NCI-H2081 treated with DMSO at 0.1 percent for 48 hours (cell line): Measurements from ENCODE around the gene ZNF326.
"Not testable (repeated sequence)": the region's sequence is repeated elsewhere in the genome, so short reads cannot be mapped to it uniquely, and the experiment has no call there.

Source experiments
- DNase-seq: peaks from one replicate; lab custom pipeline; 2025; lab: John Stamatoyannopoulos, UW

The ZNF326 gene

DNA sequence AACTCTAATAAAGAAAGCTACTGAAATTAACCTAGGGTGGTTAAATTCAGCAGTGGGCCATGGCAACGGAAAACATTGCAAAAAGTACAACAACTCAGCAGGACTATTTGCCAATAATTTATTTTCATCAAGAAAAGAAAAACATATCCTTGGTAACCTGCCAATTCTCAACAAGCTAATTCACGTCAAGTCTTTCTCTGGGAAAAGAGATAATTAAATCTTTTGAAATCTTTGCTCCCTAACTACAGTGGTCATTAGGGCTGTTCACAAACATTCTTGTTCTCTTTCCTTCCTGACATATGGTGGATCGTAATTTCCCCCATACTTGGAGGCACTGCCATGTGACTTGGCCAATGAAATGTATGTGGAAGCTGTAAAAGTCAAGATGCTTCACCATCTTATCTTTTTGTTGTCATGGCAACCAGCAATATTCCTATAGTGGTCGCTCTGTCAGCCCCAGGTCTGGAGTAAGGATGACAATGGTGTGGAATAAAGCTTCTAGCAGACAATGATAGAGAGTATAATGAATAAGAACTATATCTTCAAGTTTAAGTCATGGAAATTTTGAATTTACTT is 29.6 kb upstream of the ZNF326 start:
- no peak for DNase-seq

DNA sequence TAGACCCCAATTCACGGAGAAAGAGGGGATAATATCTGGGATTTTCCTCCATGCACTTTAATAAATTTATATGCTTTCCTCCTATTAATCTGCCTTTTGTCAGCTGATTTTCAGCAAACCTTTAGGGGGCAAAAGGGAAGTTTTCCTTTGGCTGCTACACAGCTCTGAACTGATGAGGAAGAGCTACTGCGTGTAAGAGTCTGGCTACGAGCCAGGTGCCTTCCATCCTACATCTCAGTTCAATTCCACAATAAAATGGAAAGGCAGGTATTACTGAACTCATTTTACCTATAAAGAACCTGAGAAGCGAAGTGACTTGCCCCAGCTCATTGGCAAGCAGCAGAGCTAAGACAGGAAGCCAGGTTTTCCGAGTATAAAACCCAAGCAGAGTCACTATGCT is 28.3 kb upstream of the ZNF326 start:
- DNase-seq = no peak

DNA sequence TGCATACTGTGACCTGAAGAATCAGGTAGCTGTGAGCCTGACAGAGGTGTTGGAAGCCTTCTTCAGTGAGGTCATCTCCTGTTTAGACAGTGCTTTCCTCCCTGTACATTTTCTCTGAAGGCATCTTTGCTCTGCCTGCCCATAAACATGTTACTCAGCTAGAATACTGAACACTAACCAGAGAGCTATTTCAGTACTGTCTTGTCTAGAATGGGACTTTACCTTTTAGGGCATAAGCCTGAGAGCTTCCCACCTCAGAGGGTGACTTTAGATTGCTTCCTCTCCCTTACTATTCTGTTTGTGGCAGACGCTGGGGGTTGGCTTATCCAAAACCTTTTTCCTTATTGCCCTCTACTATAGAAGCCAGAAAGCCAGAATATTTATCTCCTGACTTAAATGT is 23.3 kb upstream of the ZNF326 start:
- DNase-seq = no peak

DNA sequence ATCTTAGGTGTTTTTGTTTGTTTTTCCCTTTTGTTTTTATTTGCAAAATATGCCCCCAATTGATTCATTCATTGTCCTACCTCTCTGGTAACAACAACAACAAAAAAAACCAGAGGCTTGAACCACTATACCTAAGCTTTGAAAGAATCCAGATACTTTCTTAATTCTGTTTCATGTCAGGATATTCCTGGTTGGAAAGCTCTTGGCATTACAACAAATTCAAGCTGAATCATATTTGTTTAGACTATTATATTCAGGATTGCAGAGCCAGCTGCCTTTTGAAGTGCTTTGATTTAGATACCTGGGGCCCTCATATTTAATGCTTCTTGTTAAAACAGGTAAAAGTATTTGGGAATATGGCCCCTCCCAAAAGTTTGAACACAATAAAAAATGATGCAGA is 22.9 kb upstream of the ZNF326 start:
- DNase-seq = no peak

DNA sequence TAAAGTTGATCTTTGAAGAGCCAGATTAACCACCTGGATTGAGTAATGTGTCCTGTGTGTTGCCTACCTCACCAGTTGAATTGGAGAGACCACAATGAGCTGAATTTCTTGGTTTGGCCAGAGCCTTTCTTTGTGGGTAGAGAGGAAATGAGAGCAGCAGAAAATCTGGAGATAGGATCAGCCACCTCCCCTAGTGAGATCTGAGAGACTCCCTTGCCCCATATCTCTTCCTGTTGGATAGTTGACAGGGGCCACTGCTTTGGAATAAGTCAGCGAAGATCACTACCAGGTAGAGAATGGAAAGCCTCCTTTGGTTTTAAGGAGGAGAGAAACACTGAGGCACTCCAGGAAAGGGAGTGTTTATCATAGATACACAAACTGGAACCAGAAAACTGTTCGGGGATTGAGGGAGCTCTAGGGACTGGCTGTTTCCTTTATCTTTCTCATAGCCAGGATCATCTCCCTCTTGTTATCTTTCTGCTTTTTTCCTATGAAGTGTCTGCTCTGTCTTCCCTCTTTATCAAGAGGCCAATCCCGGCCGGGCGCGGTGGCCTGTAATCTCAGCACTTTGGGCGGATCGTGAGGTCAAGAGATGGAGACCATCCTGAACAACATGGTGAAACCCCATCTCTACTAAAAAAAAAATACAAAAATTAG is 21.3 kb upstream of the ZNF326 start:
- DNase-seq = no peak

DNA sequence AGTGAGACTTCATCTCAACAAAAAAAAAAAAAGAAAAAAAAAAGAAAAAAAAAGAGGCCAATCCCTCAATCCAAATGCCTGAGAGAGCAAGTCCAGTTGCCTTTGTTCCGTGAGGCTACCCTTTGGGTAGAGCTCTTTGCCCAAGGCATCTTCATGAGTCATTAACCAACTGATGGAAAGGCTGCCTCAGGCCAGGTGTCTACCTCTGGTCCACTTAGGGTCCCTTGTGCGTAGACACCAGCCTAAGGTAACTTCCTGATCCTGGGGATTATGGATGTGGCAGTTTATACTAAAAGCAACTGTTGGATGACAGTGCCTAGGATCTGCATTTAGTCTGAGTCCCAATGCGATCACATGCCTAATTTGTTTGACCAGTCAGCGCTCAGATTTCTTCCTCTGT is 20.7 kb upstream of the ZNF326 start:
- no peak for DNase-seq

DNA sequence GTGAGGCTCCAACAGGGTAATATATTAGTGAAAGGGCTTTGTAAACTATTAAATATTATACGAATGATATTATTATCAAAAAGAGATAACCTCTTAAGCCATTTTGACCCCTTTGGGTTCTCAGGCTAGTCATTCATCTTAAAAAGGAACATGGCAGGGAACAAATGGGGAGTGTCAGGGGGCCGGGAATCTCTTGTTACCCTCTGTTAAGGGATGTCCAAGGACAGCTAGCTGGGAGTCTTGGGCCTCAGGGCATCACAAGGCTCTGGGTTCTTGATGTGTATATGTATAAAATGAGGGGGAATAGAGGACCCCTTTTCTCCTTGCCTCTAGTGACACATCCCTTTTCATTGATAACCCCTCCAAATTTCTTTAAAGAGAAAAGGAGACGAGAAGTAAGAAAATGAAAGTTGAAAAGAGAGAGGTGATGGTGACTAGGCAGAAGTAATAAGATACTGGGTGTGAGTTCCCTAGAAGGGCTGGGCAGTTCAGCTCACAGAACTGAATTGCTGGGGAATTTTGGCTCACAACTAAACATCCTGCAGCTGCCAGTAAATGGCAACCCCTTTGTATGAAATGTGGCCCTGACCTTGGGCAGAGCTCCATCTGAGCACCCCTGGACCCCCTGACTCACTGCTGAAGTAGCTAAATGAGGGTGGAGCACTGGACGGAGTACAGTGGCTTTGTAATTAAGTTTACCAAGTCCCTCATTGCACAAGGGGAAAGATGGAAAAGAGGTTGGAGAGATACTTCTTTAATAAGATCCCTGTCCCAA is 20.0 kb upstream of the ZNF326 start:
- no peak for DNase-seq

DNA sequence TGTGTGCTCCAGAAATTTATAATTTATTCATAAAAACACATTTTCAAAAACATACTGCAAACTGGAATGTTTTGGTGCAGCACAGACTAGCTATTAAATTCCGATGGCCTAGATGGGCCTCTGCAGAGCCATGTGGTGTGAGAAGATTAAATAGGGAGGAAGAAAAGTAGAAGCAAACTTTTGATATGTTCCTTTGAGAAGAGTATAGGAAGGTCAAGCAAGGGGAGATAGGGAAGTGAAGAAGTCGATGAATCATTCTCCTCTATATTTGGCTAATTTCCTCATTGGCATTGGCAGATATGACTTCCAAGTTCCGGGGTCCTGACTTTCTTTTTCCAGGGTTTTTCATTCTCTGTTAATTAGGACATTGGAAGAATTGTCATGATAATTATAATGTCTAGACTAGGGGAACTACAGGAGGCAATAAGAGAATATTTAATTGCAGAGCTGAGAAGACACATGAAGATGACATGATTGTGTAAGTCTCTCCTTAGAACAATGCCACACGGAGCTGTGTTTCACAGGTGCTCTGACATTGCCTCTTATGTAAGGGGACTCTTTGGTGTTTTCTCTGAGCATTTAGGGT is 19.3 kb upstream of the ZNF326 start:
- DNase-seq = no peak

DNA sequence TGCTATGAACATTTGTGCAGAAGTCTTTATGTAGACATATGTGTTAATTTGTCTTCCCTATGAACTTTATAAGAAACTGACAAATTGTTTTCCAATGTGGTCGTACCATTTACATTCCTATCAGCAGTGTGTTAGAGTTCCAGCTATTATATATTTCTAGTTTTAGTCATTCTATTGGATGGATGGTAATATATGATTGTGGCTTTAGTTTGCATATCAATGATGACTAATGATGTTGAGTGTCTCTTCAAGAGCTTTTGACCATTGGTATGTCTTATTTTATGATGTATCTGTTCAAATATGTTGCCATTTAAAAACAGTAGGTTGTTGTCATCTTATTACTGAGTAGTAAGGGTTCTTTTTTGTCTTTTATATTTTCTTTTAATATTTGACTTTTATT is 16.2 kb upstream of the ZNF326 start:
- no peak for DNase-seq

DNA sequence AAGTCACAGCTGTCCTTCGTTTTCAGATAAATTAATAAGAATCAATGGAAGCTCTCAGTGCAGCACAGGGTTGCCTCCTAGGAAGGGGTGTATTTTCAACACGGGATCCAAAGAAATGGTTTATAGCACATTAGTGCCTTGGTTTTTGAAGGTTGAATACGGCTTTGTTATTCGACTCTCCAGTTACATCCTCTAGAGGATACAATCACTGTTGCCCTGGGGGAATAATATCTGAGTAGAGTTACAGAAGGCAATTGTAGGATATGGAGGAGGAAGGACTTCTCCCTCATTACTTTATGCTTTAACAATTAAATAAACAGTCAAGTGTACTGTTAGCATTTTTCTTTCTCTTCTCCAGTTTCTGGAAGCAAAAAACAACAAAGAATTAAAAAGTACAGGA is 14.3 kb upstream of the ZNF326 start:
- no peak for DNase-seq

DNA sequence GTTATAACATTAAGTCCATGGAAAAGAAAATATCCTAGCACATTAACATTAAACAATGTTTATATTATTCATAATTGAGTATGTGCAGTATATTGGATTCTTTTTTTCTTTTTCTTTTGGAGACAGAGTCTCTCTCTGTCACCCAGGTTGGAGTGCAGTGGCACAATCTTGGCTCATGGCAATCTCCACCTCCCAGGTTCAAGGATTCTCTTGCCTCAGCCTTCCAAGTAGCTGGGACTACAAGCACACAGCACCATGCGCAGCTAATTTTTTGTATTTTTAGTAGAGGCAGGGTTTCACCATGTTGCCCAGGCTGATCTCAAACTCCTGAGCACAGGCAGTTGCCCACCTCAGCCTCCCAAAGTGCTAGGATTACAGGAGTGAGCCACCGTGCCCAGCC is 12.1 kb upstream of the ZNF326 start:
- not testable (repeated sequence) for DNase-seq

DNA sequence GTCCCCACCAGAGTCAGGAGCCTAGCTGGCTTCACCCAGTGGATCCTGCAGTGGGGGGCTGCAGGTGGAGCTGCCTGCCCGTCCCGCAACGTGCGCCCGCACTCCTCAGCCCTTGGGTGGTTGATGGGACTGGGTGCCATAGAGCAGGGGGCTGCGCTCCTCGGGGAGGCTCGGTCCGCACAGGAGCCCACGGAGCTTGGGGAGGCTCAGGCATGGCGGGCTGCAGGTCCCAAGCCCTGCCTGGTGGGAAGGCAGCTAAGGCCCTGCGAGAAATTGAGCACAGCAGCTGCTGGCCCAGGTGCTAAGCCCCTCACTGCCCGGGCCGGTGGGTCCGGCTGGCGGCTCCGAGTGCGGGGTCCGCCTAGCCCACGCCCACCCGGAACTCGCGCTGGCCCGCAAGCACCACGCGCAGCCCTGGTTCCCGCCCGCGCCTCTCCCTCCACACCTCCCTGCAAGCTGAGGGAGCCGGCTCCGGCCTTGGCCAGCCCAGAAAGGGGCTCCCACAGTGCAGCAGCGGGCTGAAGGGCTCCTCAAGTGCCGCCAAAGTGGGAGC is 10.3 kb upstream of the ZNF326 start:
- not testable (repeated sequence) for DNase-seq

DNA sequence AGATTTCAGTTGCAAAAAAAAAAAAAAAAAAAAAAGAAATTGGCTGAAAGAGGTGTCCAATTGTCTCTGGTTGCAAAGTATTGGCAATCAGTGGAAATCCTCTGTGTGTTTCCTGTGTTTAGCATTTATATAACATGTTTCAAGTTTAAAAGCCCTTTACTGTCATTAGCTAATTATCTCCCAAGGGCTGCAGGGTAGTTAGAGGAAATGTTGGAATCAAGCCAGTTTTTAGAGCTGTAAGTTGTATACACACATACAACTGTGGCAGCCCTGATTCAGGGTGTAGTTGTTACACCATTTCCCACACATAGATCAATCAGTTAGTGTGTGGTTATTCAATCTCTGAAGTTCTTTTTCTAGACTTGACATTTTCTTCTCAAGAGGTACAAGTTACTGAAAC is 8.9 kb upstream of the ZNF326 start:
- no peak for DNase-seq

DNA sequence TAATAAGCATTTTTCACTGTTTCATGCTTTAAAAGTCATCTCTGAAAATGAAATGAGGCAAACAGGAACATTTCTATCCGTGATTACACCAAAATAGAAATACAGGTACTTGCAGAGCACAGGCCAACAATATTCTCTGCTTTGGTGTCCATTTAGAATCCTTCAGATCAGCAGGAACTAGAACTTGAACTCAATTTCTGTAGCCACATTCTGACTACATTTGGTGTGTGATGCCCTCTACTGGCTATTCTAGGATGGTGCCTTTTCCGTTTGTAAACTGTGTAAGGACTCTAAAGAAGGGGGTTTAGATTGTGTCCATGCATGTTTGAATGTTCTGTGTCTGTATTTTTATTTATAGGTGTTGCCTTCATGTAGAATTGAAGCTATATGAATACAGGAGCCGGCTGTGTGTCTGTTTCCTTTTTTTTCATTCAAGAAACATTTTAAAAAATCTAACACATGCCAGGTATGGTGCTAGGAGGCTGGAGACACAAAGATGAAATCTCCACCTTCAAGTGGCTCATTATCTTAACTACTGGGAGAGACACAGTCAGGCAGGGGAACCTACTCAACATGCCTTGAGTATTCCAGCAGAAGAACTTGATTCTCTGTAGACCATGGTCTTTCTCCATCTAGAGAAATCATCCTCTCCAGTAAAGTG is 7.6 kb upstream of the ZNF326 start:
- no peak for DNase-seq

DNA sequence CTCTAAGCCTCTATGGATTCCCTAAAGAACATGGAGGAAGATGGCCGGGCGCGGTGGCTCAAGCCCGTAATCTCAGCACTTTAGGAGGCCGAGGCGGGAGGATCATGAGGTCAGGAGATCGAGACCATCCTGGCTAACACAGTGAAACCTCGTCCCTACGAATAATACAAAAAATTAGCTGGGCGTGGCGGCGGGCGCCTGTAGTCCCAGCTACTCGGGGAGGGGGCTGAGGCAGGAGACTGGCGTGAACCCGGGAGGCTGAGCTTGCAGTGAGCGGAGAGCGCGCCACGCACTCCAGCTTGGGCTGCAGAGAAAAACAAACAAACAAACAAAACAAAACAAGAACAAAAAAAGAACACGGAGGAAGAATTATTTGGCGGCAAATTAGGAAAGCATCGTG is 5.8 kb upstream of the ZNF326 start:
- no peak for DNase-seq

DNA sequence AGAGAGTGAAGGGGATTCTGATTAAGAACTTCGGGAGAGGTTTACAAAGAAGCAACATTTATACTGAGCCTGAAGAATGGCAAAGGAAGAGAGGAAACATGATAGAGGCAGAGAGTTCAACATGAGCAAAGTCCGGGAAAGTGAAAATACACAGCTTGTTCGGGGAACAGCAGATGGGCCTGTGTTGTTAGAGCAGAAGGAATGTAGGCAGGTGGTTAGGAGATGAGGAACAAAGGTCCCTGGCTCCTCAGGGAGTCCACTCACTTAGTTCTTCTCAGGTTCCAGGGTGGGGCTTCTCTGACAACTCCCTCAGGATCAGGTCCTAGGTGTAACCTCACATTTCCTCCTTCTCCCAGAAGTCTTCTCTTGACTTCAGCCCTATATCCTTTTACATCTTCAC is 5.1 kb upstream of the ZNF326 start:
- DNase-seq = no peak

DNA sequence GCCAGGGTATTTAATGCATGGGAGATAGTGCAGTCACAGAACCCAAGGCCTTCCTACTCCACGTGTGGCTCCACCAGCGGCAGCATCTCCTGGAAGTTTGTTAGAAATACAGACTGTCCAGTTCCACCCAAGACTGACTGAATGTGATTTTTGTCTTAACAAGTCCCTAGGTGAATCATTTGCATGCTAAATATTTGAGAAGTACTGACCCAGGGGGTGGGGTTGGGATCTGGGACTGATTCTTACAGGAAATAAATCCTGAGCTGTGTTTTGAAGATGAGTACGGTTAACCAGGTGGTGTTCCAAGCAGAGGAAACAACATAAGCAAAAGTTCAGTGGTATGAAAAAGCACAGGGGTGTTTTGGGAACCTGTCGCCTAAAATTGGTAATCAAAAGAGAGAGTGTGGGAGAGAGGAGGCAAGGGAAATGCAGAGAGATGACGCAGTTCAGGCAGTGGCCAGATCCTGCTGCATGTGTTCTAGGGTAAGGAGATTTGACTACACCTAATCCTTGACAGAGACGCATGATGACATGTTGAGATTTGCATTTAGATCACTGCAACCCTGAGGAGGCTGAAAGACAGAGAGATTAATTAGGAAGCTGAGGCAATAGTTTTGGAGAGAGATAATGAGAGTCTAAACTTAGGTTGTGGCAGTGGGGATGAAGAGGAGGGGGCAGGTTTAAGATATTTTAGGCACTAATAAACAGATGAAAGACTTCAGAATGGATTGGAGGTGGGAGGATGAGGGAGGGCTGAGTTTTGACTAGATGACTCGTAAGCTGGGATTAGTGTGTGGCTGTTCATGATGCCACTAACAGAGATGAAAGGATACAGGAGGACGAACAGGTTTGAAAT is 3.7 kb upstream of the ZNF326 start:
- DNase-seq = no peak

DNA sequence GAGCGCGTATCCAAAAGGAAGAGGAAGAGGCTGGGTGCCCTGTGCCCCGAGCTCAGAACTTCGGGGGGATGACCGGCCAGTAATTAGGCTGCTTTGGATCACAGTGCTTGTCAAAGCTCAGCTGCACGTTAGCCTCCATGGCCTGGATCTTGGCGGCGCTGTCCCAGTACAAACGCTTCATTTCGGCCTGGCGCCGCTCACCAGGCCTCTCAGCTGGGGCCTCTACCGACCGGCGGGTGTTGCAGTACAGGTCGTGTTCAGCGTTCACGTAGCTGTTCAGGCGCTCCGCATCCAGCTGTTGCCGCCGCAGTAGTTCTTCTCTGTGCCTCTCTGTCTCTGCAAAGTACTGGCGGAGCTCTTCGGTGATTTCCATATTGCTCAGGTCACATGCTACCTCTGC is 1.4 kb upstream of the ZNF326 start:
- DNase-seq = no peak

DNA sequence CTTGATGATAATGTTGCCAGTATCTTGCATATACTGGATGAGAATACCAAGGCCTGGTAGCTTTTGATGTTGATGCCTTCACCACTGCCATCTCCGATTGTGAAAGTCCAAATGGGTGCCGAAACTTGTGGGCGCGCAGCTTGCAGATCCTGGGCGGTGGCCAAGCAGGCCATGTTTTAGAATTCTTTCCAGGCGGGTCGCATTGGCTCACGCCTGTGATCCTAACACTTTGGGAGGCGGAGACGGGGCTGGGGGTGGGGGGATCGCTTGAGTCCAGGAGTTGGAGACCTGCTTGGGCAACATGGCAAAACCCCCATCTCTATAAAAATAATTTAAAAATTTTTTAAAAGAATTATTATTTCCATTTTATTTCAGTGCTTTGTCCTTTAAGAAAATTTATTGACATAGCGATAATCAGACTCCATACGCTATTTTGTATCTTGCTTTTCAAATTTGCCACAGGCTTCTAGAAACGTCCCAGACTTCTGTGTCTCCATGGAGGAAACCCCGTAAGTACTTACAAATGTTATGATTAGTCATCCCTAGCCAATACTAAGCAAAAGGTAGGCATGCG is 592 bp upstream of the ZNF326 start:
- no peak for DNase-seq

DNA sequence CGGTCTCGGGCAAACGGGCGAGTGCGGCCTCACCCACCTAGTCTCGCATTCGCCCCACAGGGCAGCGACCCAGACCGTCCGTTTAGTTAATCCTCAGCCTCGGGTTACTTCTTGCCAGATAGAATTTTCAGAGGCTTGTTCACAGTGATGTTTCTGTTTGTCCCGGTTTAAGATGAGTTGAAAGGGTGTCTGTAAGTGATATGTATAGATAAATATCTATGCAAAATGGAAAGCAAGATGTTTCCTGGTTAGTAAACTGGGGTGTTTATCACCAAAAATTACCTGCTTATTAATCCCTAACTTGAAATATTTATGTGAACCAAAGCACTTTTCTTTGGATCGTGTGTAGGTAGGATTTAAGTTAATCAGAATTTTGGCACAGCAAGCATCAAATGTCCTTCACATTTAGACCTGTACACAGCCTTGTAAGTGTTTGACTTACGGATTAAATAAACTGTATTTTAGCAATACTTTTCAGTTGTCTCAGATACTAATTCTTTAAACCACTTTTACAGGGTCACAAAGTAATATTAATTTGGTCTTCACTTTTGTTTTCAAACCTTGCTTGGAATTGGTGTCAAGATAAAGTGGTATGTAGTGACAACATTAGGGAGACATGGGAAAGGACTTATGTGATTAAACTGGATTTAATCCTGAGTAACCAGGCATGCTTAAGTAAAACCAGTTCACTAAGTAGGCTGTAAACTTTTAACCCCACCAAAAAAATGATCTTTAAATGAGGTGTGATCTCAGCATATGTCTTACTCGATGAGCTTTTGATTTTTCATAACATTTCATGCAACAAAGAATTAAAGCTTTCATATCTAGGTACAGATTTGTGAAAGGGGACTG is 914 bp downstream of the ZNF326 start:
- no peak for DNase-seq
